Activated T-cell treated with anti-CD3 and anti-CD28 coated beads, Interleukin-2, amount 50 U/mL, for 48 hours (primary cell): ENCODE data around the gene TMEM229B.
"Not testable (repeated sequence)": the region's sequence is repeated elsewhere in the genome, so short reads cannot be mapped to it uniquely, and the experiment has no call there.

Source experiments
- DNase-seq, 2 experiments: peaks; one replicate each; pipeline ENCODE4 v3.0.0-alpha.2; 2020

The TMEM229B gene

GRCh38 chr14:67483579-67484285 is 4.8 kb downstream of the TMEM229B start:
- no peak for DNase-seq

GRCh38 chr14:67482231-67483164 is 6.0 kb downstream of the TMEM229B start:
- DNase-seq = no peak

DNA sequence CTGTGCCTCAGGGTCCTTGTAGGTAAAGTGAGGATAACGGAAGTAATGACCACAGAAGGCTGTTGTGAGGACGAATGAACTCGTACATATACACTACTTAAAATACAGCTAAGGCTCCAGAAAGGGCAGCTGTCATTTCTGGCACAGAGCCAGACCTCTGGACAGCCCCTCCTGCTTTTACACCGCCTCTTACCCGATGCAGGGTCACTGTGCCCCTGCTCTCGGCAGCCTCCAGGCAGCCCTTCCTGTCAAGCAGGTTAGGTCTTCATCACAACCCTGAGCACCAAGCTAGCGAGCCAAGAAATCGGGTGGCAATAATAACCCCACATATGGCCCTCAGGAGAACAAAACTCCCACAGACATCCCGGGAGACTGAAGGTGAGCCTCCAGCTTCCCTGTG is 8.5 kb downstream of the TMEM229B start:
- DNase-seq = no peak

- no peak for DNase-seq
Measured at GRCh38 chr14:67478800-67479084, 9.8 kb downstream of the TMEM229B start.

DNA sequence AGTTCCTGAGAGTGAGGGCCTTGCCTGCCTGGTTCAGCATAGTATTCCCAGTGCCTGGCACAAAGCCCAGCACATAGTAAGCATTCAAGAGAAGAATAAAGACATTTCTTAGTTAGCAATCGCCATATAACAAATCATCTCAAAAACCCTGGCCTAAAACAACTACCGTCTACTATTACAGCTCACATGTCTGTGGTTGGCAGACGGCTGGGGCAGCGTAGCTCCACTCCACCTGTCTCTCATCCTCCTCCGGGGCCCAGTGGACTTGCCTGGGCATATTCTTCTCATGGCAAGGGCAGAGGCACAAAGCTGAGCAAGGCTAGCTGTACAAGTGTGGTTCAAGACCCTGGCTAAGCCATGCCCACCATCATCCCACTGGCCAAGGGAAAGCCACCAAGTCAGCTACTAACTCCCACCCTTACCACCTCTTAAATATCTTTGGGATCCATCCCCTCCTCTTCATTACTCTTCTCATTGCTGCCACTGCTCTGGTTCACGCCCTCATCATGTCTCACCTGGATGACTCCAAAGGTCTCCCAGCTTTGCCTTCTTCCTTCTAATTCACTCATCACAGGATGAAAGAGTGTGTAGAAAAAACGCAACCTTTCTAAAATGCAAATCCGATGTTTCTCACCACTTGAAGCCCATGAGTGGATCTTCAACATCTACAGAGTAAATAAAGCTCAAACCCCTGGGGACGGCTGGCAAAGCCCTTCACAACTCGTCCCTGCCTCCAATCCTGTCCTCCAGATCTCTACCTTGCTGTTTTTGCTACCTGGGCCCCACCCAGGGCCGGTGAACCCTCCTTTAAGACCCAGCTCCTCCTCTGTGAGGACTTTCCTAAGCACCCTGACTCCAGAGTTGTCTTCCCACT is 10.4 kb downstream of the TMEM229B start:
- no peak for DNase-seq

- DNase-seq = no peak
Measured at GRCh38 chr14:67474366-67474765, 14.2 kb downstream of the TMEM229B start.

GRCh38 chr14:67473290-67474082 is 15.0 kb downstream of the TMEM229B start:
- no peak for DNase-seq

GRCh38 chr14:67472726-67473125 is 15.8 kb downstream of the TMEM229B start:
- no peak for DNase-seq

DNA sequence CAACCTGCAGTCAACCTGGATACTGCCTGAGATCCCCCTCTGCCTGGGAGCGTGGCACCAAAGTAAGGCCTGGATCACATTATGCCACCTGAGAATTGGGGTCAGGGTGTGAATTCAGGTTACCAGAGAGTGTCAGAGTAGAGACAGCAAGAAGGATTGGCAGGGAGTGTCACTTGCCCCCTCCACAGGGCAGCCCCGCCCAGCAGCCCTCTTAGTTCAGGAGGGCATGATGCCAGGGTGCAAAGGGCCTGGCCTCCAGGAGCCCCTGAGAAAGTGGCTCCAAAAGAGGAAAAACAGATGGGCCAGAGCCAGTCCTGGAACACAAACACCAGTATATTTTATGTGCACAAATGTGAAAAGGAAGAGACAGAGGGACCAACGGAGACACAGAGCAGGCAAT is 18.6 kb downstream of the TMEM229B start:
- no peak for DNase-seq

GRCh38 chr14:67468378-67468730 is 20.2 kb downstream of the TMEM229B start:
- no peak for DNase-seq

- no peak for DNase-seq
Measured at GRCh38 chr14:67467134-67467533, 21.4 kb downstream of the TMEM229B start.

GRCh38 chr14:67464879-67465278 is 23.6 kb downstream of the TMEM229B start:
- DNase-seq = no peak

GRCh38 chr14:67464377-67464776 is 24.1 kb downstream of the TMEM229B start:
- DNase-seq = no peak

DNA sequence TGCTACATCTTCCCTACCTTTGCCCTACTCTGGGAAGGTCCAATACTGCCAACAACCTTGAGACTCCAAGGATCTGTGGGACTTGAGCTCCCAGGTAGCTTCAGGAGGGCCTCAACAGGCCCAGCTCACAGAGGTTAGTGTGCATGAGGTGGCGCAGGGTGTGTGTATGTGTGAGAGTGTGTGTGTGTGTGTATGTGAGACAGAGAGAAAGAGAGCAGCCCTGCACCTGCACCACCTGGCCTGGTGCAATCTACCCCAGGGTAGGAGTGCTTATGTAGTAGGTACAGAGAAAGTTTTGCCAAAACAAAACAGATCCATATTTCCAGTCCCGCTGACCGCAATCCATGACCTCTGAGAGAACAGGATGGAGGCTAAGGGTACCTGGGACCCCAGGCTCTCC is 24.6 kb downstream of the TMEM229B start:
- no peak for DNase-seq

GRCh38 chr14:67461996-67462395 is 26.5 kb downstream of the TMEM229B start:
- no peak for DNase-seq

DNA sequence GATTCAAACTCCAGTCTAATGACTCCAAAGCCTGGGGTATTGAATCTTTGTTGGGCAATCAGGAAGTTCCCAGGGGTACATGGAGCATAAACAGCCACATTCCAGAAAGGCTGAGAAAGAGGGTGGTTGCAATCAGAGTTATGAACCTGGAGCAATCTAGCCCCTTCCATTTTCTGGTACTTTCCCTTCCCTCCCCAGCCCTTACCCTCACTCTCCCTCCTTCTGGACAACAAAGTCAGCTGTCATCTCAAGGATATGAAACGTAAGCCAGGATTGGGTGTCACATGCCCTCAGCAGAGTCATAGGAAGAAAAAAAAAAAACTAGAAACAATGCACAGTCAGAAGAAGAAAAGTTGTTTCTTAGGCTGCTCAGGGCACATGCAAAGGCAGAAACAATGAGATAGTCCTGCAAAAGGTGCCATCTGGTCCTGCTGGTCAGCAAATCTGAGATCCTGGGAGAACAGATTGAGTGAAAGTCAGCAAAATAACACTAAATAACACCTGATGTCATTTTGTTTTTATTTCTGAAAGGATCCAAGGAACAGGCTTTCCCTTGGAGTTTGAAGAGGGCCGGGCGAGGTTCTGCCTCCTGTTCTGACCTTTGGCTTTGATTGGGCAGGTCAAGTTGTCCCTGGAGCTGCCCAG is 27.1 kb downstream of the TMEM229B start:
- no peak for DNase-seq

DNA sequence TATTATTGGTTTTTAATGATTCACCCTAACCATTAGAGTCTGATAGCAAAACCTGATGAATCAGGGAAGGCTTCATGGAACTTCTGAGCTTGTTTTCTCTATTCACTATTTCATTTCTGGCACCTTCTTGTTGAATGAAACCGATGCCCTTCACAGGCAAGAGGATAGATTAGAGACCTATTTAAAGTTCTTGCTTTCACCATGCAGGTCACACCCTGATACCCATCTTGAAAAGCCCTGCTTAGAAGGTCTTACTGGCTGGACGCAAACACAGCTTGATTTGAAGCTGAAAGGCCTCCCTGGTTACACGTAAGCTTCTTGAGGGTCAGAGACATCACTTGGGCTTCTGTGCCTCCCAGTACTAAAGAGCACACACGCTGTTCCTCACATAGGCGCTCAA is 29.2 kb downstream of the TMEM229B start:
- DNase-seq = no peak

- no peak for DNase-seq
Measured at GRCh38 chr14:67457782-67458181, 30.7 kb downstream of the TMEM229B start.

DNA sequence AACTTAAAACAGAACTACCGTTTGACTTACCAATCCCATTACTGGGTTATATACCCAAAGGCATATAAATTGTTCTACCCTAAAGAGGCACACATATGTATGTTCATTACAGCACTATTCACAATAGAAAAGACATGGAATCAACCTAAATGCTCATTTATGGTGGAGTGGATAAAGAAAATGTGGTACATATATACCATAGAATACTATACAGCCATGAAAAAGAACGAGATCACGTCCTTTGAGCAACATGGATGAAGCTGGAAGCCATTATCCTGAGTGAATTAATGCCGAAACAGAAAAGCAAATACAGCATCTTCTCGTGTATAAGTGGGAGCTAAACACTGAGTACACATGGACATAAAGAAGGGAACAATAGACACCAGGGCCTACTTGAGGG is 31.8 kb downstream of the TMEM229B start:
- DNase-seq = no peak

GRCh38 chr14:67453575-67454300 is 34.8 kb downstream of the TMEM229B start:
- DNase-seq = no peak

GRCh38 chr14:67451667-67452066 is 36.9 kb downstream of the TMEM229B start:
- DNase-seq = not testable (repeated sequence)
